GM12878 (cell line): ENCODE data around the gene MEGF9. TPM values are rescaled to one million over a fixed set of nuclear protein-coding genes. Genes with fewer than 3 reads are reported as not detected.

ENCODE experiments used
- ATAC-seq: fragments of 200-7000 bp; cut with Tn5 transposase; 3 replicates; pipeline ENCODE4 v1.9.1; 2020; ENCODE audit warnings: mild to moderate bottlenecking, moderate library complexity
- BruUV-seq: library from RNA; stranded (reverse); fragments of 400-500 nt; replicated peaks from 2 replicates; lab custom pipeline; 2021; lab: Mats Ljungman, UMichigan
- CTCF ChIA-PET: fragments of 300-600 bp; sonication (Branson Sonifier 250); formaldehyde crosslinking; extraction: SDS; loops from one replicate; lab custom pipeline; 2021; ENCODE audit warnings: inconsistent platforms; lab: Yijun Ruan, JAX
- POLR2A ChIA-PET: fragments of 350-600 bp; formaldehyde crosslinking; extraction: SDS; loops from one replicate; lab custom pipeline; 2021; ENCODE audit warnings: inconsistent platforms; lab: Charles Lee
- RAD21 ChIA-PET: fragments of 300-600 bp; sonication (Branson Sonifier 250); formaldehyde crosslinking; loops from one replicate; lab custom pipeline; 2023; ENCODE audit warnings: antibody characterized with exemption; ENCODE audit not compliant: unreplicated experiment; lab: Charles Lee
- SMC1A ChIA-PET: fragments of 300-600 bp; sonication (Branson Sonifier 250); formaldehyde crosslinking; loops from one replicate; lab custom pipeline; 2023; ENCODE audit not compliant: unreplicated experiment, uncharacterized antibody; lab: Charles Lee
- DNase-seq: peaks from one replicate; pipeline ENCODE4 v3.0.0-alpha.2; 2011; ENCODE audit warnings: low read depth, low spot score
- FAIRE-seq: peaks from 3 replicates; lab custom pipeline; 2011; peaks lifted over from hg19 to GRCh38; lab: Jason Lieb, UNC
- H2AFZ ChIP-seq: 2 replicates; pipeline ENCODE4 v1.6.0; 2011; ENCODE audit warnings: low read depth, low read length, control low read depth; ENCODE audit not compliant: control insufficient read depth
- H3K27ac ChIP-seq: 2 replicates; pipeline ENCODE4 v1.5.1; 2011; ENCODE audit warnings: control low read depth; ENCODE audit not compliant: control insufficient read depth, insufficient read depth
- H3K27me3 ChIP-seq, 2 experiments: replicated peaks in 1 of 2; 2 replicates each; pipeline versions ENCODE4 v1.6.0 to v1.6.1; 2011; ENCODE audit warnings: low read length in 1 of 2; ENCODE audit not compliant: control insufficient read depth in 2 of 2, insufficient read depth in 2 of 2
- H3K36me3 ChIP-seq, 2 experiments: 2 replicates each; pipeline ENCODE4 v1.5.1; 2011; ENCODE audit warnings: low read length in 1 of 2; ENCODE audit not compliant: control insufficient read depth in 2 of 2, insufficient read depth in 2 of 2
- H3K4me1 ChIP-seq: 2 replicates; pipeline ENCODE4 v1.6.1; 2011; ENCODE audit warnings: mild to moderate bottlenecking, low read length, moderate library complexity, mixed read lengths; ENCODE audit not compliant: control insufficient read depth, insufficient read depth
- H3K4me2 ChIP-seq: 2 replicates; pipeline ENCODE4 v1.6.0; 2011; ENCODE audit warnings: control low read depth; ENCODE audit not compliant: control insufficient read depth, insufficient read depth
- H3K4me3 ChIP-seq: fragments of 200-600 bp; sonication (generic); 2 replicates; pipeline ENCODE4 v1.5.1; 2016
- H3K79me2 ChIP-seq: 2 replicates; pipeline ENCODE4 v1.6.0; 2011; ENCODE audit warnings: low read length; ENCODE audit not compliant: control insufficient read depth, insufficient read depth
- H3K9ac ChIP-seq: 2 replicates; pipeline ENCODE4 v1.8.0; 2011; ENCODE audit warnings: low read length, control low read depth, mixed read lengths; ENCODE audit not compliant: control insufficient read depth, insufficient read depth
- H3K9me3 ChIP-seq: replicated peaks from 3 replicates; pipeline ENCODE4 v1.5.1; 2011; ENCODE audit warnings: mild to moderate bottlenecking, low read length; ENCODE audit not compliant: control insufficient read depth, insufficient read depth
- H4K20me1 ChIP-seq: 2 replicates; pipeline ENCODE4 v1.6.0; 2011; ENCODE audit not compliant: control insufficient read depth, insufficient read depth
- BACH1 ChIP-seq: fragments of 450-650 bp; IDR thresholded peaks from 2 replicates; pipeline ENCODE4 v1.6.1; 2017; ENCODE audit warnings: mild to moderate bottlenecking, borderline replicate concordance
- CBFB ChIP-seq: IDR thresholded peaks from 2 replicates; pipeline ENCODE4 v1.6.1; 2016; ENCODE audit warnings: antibody characterized with exemption, low read depth
- FOXK2 ChIP-seq: fragments of 450-650 bp; IDR thresholded peaks from 2 replicates; pipeline ENCODE4 v1.6.1; 2017; ENCODE audit warnings: mild to moderate bottlenecking, moderate library complexity
- IKZF1 ChIP-seq: fragments of 450-650 bp; conservative IDR thresholded peaks from 2 replicates; pipeline ENCODE4 v1.6.1; 2017; ENCODE audit warnings: antibody characterized with exemption, mild to moderate bottlenecking
- KLF5 ChIP-seq: fragments of 450-650 bp; IDR thresholded peaks from 2 replicates; pipeline ENCODE4 v1.6.1; 2014; ENCODE audit warnings: mild to moderate bottlenecking; ENCODE audit not compliant: partially characterized antibody
- NR2C2 ChIP-seq: IDR thresholded peaks from 2 replicates; pipeline ENCODE4 v1.6.1; 2011; ENCODE audit warnings: borderline replicate concordance, low read depth; ENCODE audit not compliant: control insufficient read depth, insufficient read length
- WGBS: methylation state at CpG from one replicate; pipeline ENCODE4 v1.1.6; 2016; ENCODE audit warnings: low lambda C conversion rate; ENCODE audit not compliant: insufficient replicate concordance, insufficient coverage; ENCODE audit errors: missing lambda C conversion rate; 5-methylcytosine and 5-hydroxymethylcytosine counted together
- in situ Hi-C: fragments of 300-500 bp; cut with MboI; formaldehyde crosslinking; loops from 9 replicates; pipeline ENCODE4 v1.14.3; 2018; ENCODE audit warnings: mixed read lengths
- intact Hi-C: fragments of 100-400 bp; cut with micrococcal nuclease; formaldehyde crosslinking; loops from one replicate; pipeline ENCODE4 v1.14.2; 2022; ENCODE audit not compliant: unreplicated experiment
- polyA plus RNA-seq, 11 experiments: library from polyadenylated mRNA; depleted of rRNA in 4 of 11; unstranded in 6 of 11; stranded (reverse) in 5 of 11; fragments of >200 nt; fragmentation: Nextera tagmentation in 4 of 11; fragmentation: Illumina TruSeq in 1 of 11; extraction: Ambion mirVana in 4 of 11; extraction: Trizol in 1 of 11; gene quantifications; 1 replicate in 1 of 11; 2 replicates in 10 of 11; pipeline versions ENCODE4 v1.2.1 to v1.2.3, GENCODE V29; 2011 to 2016; ENCODE audit warnings: inconsistent platforms in 2 of 11, missing spikeins in 2 of 11, low read depth in 1 of 11
- total RNA-seq, 4 experiments: library from RNA; depleted of rRNA in 3 of 4; stranded (reverse); fragments of >200 nt in 3 of 4; fragmentation: Illumina TruSeq in 1 of 4; extraction: Trizol in 1 of 4; gene quantifications; 2 replicates each; pipeline versions ENCODE4 v1.2.1 to v1.2.3, GENCODE V29; 2013 to 2021
- TF ChIP-seq, protein P1 (sequence below): fragments of 450-650 bp; IDR thresholded peaks from 2 replicates; pipeline ENCODE4 v1.6.1; 2017; ENCODE audit warnings: mild to moderate bottlenecking

The MEGF9 gene
- total and polyA plus RNA-seq, 10 of the 15 experiments (the other 5 are each of a cell fraction or from before 2014, with no cell fraction given) = 0.71 to 5.1 (median 2.6) TPM

GRCh38 chr9:120652934-120653333 lies 61.3 kb downstream of the MEGF9 start (continued):
- TF ChIP-seq, protein P1, sequence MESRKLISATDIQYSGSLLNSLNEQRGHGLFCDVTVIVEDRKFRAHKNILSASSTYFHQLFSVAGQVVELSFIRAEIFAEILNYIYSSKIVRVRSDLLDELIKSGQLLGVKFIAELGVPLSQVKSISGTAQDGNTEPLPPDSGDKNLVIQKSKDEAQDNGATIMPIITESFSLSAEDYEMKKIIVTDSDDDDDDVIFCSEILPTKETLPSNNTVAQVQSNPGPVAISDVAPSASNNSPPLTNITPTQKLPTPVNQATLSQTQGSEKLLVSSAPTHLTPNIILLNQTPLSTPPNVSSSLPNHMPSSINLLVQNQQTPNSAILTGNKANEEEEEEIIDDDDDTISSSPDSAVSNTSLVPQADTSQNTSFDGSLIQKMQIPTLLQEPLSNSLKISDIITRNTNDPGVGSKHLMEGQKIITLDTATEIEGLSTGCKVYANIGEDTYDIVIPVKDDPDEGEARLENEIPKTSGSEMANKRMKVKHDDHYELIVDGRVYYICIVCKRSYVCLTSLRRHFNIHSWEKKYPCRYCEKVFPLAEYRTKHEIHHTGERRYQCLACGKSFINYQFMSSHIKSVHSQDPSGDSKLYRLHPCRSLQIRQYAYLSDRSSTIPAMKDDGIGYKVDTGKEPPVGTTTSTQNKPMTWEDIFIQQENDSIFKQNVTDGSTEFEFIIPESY = no peak
- no peak for TF ChIP-seq KLF5
- no peak for TF ChIP-seq BACH1
- no peak for TF ChIP-seq FOXK2
- no peak for TF ChIP-seq CBFB

DNA sequence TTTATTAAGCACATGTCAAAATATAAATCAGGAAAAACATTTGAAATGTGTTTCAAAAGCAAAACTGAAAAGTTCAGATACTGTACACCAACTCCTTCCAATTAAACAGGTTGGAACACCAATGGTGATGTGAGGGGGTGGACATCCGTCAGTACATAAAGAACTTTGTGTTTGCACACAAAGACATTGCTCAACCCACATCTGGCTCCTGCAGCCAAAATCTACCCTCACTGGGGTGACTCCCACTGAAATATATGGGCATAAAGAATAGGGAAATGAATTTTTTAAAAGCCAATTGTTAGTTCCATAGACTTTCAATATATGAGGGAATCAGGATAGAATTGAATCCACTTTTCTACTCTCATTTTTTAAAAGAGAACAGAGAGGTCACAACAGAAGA lies 63.9 kb downstream of the MEGF9 start:
- SMC1A ChIA-PET = no interaction called here
- CTCF ChIA-PET = no interaction called here
- in situ Hi-C loops = no loop called here
- FAIRE-seq (no peak), DNase-seq (no peak), ATAC-seq (no peak)
- Histone ChIP-seq H2AFZ (no peak overlapping the region), H3K79me2 (no peaks in the 10 kb centered on the region), H3K4me2 (no peak overlapping the region), H3K27me3 (no peaks in the 10 kb centered on the region), H4K20me1 (no peaks in the 10 kb centered on the region), H3K9me3 (no peaks in the 10 kb centered on the region), H3K27ac (no peak overlapping the region), H3K4me3 (no peak overlapping the region), H3K9ac (no peak overlapping the region), H3K36me3 (no peaks in the 10 kb centered on the region), H3K4me1 (no peaks in the 10 kb centered on the region; the same call in 1 of the 2 replicates)
- RAD21 ChIA-PET = no interaction called here
- BruUV-seq = no TSS peak
- intact Hi-C loops = no loop called here
- TF ChIP-seq NR2C2 = no peak
- TF ChIP-seq IKZF1 = no peak
- 95% methylated on average over 1 of the region's 1 CpG for WGBS
- POLR2A ChIA-PET = no interaction called here
